ENCODE measurements around the gene MAN1A2.
"Not testable (repeated sequence)": the region's sequence is repeated elsewhere in the genome, so short reads cannot be mapped to it uniquely, and the experiment has no call there.

The MAN1A2 gene

GRCh38 chr1:117367046-117368025 lies at the start of gene MAN1A2:
Gene MAN1A2 (plus strand): TSS chr1:117367449. CDS start chr1:117368184, 735 bp downstream.
- H3K9me3 Mint-ChIP-seq: no peaks in the 10 kb centered on the region
- ATAC-seq: peak; percentile 80
- DNase-seq: peak in 1 of 2 donors; percentile 81
- H3K27me3 Mint-ChIP-seq: no peaks in the 10 kb centered on the region
- peak within 1 kb of the TSS; percentile 89 to 90 for H3K4me3 Mint-ChIP-seq
- peak within 1 kb of the TSS; percentile 93 to 97 for H3K27ac Mint-ChIP-seq
- peaks cover 61% of the 10 kb centered on the region for H3K4me1 Mint-ChIP-seq

GRCh38 chr1:117318011-117318410 lies 49.2 kb upstream of the MAN1A2 start:
- Mint-ChIP-seq H3K4me3 (no peak overlapping the region), H3K27ac (no peak overlapping the region), H3K9me3 (no peaks in the 10 kb centered on the region), H3K4me1 (no peaks in the 10 kb centered on the region), H3K27me3 (peaks cover 11% of the 10 kb centered on the region)
- DNase-seq (no peak), ATAC-seq (no peak)

GRCh38 chr1:117318426-117318825 lies 48.8 kb upstream of the MAN1A2 start:
- H3K4me1 Mint-ChIP-seq: no peaks in the 10 kb centered on the region
- H3K9me3 Mint-ChIP-seq: no peaks in the 10 kb centered on the region
- H3K27ac Mint-ChIP-seq: no peak overlapping the region
- DNase-seq (no peak), ATAC-seq (no peak)
- H3K27me3 Mint-ChIP-seq: peaks cover 11% of the 10 kb centered on the region
- no peak overlapping the region for H3K4me3 Mint-ChIP-seq

- no peak overlapping the region for H3K4me3 Mint-ChIP-seq
- H3K9me3 Mint-ChIP-seq: no peaks in the 10 kb centered on the region
- ATAC-seq (no peak), DNase-seq (no peak)
- H3K4me1 Mint-ChIP-seq: no peaks in the 10 kb centered on the region
- H3K27me3 Mint-ChIP-seq: peaks cover 11% of the 10 kb centered on the region
- no peak overlapping the region for H3K27ac Mint-ChIP-seq
Measured at GRCh38 chr1:117320515-117320914, 46.7 kb upstream of the MAN1A2 start.

- Mint-ChIP-seq H3K27me3 (peaks cover 11% of the 10 kb centered on the region), H3K27ac (no peak overlapping the region), H3K4me3 (no peak overlapping the region), H3K9me3 (no peaks in the 10 kb centered on the region), H3K4me1 (no peaks in the 10 kb centered on the region)
- no peak for ATAC-seq
- no peak for DNase-seq
Measured at GRCh38 chr1:117321680-117322609, 45.3 kb upstream of the MAN1A2 start.

- peaks cover 11% of the 10 kb centered on the region for H3K27me3 Mint-ChIP-seq
- no peak for DNase-seq
- no peak overlapping the region for H3K4me3 Mint-ChIP-seq
- no peaks in the 10 kb centered on the region for H3K9me3 Mint-ChIP-seq
- H3K4me1 Mint-ChIP-seq: no peaks in the 10 kb centered on the region
- no peak for ATAC-seq
- H3K27ac Mint-ChIP-seq: no peak overlapping the region
Measured at GRCh38 chr1:117324357-117324756, 42.9 kb upstream of the MAN1A2 start.

GRCh38 chr1:117326035-117326434 lies 41.2 kb upstream of the MAN1A2 start:
- not testable (repeated sequence) for H3K27ac Mint-ChIP-seq, H3K4me3 Mint-ChIP-seq, H3K9me3 Mint-ChIP-seq, ATAC-seq, H3K4me1 Mint-ChIP-seq, DNase-seq
- peaks cover 11% of the 10 kb centered on the region for H3K27me3 Mint-ChIP-seq

- Mint-ChIP-seq H3K9me3 (no peaks in the 10 kb centered on the region), H3K27ac (no peak overlapping the region), H3K27me3 (peaks cover 9% of the 10 kb centered on the region), H3K4me3 (no peak overlapping the region), H3K4me1 (no peaks in the 10 kb centered on the region)
- ATAC-seq: no peak
- no peak for DNase-seq
Measured at GRCh38 chr1:117327011-117327410, 40.2 kb upstream of the MAN1A2 start.

- Mint-ChIP-seq H3K27me3 (no peaks in the 10 kb centered on the region), H3K4me1 (peaks cover 7% of the 10 kb centered on the region), H3K9me3 (no peaks in the 10 kb centered on the region)
Measured at GRCh38 chr1:117335376-117336086, 31.7 kb upstream of the MAN1A2 start.

GRCh38 chr1:117336088-117336817 lies 31.0 kb upstream of the MAN1A2 start:
- ATAC-seq: no peak
- H3K27ac Mint-ChIP-seq: no peak overlapping the region
- H3K27me3 Mint-ChIP-seq: no peaks in the 10 kb centered on the region
- H3K4me1 Mint-ChIP-seq: peaks cover 7% of the 10 kb centered on the region
- DNase-seq: no peak
- no peaks in the 10 kb centered on the region for H3K9me3 Mint-ChIP-seq
- H3K4me3 Mint-ChIP-seq: no peak overlapping the region

More at GRCh38 chr1:117335376-117336086, 31.7 kb upstream of the MAN1A2 start:
- Mint-ChIP-seq H3K27ac (no peak overlapping the region), H3K4me3 (no peak overlapping the region)
- no peak for ATAC-seq
- no peak for DNase-seq

GRCh38 chr1:117339866-117340700 lies 27.2 kb upstream of the MAN1A2 start:
- peak overlapping the region in 1 of 2 donors; percentile 4 for H3K27ac Mint-ChIP-seq
- ATAC-seq: peak; percentile 65
- no peaks in the 10 kb centered on the region for H3K9me3 Mint-ChIP-seq

GRCh38 chr1:117341123-117341522 lies 26.1 kb upstream of the MAN1A2 start:
- H3K4me3 Mint-ChIP-seq: no peak overlapping the region
- ATAC-seq: no peak
- H3K9me3 Mint-ChIP-seq: no peaks in the 10 kb centered on the region

More at GRCh38 chr1:117339866-117340700, 27.2 kb upstream of the MAN1A2 start:
- Mint-ChIP-seq H3K4me3 (no peak overlapping the region), H3K4me1 (peaks cover 20% of the 10 kb centered on the region), H3K27me3 (no peaks in the 10 kb centered on the region)
- no peak for DNase-seq

GRCh38 chr1:117342397-117342796 lies 24.9 kb upstream of the MAN1A2 start:
- H3K4me3 Mint-ChIP-seq: no peak overlapping the region
- H3K9me3 Mint-ChIP-seq: no peaks in the 10 kb centered on the region
- DNase-seq (no peak), ATAC-seq (no peak)
- H3K4me1 Mint-ChIP-seq: peaks cover 35% of the 10 kb centered on the region
- H3K27me3 Mint-ChIP-seq: no peaks in the 10 kb centered on the region
- H3K27ac Mint-ChIP-seq: peak overlapping the region in 1 of 2 donors; percentile 94

More at GRCh38 chr1:117341123-117341522, 26.1 kb upstream of the MAN1A2 start:
- no peak overlapping the region for H3K27ac Mint-ChIP-seq
- DNase-seq: no peak
- no peaks in the 10 kb centered on the region for H3K27me3 Mint-ChIP-seq
- peaks cover 22% of the 10 kb centered on the region for H3K4me1 Mint-ChIP-seq

All from stimulated activated naive CD8-positive, alpha-beta T cell treated with anti-CD3 and anti-CD28 coated beads, Interleukin-15, amount 100 ng/mL, for 72 hours (primary cell).